ENCODE data around the gene ARHGAP27.

GRCh38 chr17:45431531-45432404 lies 902 bp downstream of the ARHGAP27 start:
- no peak for TF ChIP-seq CTCF (IDR thresholded peaks at IDR 0.05)
- no peak for TF ChIP-seq EP300 (IDR thresholded peaks at IDR 0.05; ENCODE audit: low read depth)
- TF ChIP-seq POLR2A (IDR thresholded peaks at IDR 0.05), result peak; percentile 91
- peak; percentile 44 to 90 (median 89) for TF ChIP-seq POLR2AphosphoS5 (IDR thresholded peaks at IDR 0.05)
